GM21367 (cell line): Measurements from ENCODE around the gene FIP1L1.
A peak's percentile ranks its signal among the peaks of the same experiment; 100 is the strongest.
"Not testable (repeated sequence)": the region's sequence is repeated elsewhere in the genome, so short reads cannot be mapped to it uniquely, and the experiment has no call there.

Source experiments
- ATAC-seq: cut with Tn5 transposase; IDR thresholded peaks from one replicate; pipeline ENCODE4 v1.9.1; 2021; ENCODE audit not compliant: unreplicated experiment

Gene FIP1L1

GRCh38 chr4:53376900-53377299 is 541 bp upstream of the FIP1L1 start:
- no peak for ATAC-seq

GRCh38 chr4:53378171-53378482 is 686 bp downstream of the FIP1L1 start:
- ATAC-seq = peak; percentile 27

GRCh38 chr4:53380221-53380620 is 2.8 kb downstream of the FIP1L1 start:
- no peak for ATAC-seq

GRCh38 chr4:53409479-53409878 is 32.0 kb downstream of the FIP1L1 start:
- ATAC-seq = not testable (repeated sequence)

GRCh38 chr4:53419208-53419607 is 41.8 kb downstream of the FIP1L1 start:
- ATAC-seq = no peak

GRCh38 chr4:53421791-53422190 is 44.4 kb downstream of the FIP1L1 start:
- no peak for ATAC-seq

- no peak for ATAC-seq
These were observed 44.9 kb downstream of the FIP1L1 start for GRCh38 chr4:53422367-53422766.

- no peak for ATAC-seq
These were observed 46.8 kb downstream of the FIP1L1 start for GRCh38 chr4:53424280-53424679.

GRCh38 chr4:53427366-53427765 is 49.9 kb downstream of the FIP1L1 start:
- ATAC-seq = no peak

GRCh38 chr4:53431052-53431451 is 53.6 kb downstream of the FIP1L1 start:
- no peak for ATAC-seq

GRCh38 chr4:53432528-53433424 is 55.3 kb downstream of the FIP1L1 start:
- ATAC-seq = no peak

GRCh38 chr4:53436251-53436650 is 58.8 kb downstream of the FIP1L1 start:
- ATAC-seq = no peak

GRCh38 chr4:53441564-53441963 is 64.1 kb downstream of the FIP1L1 start:
- no peak for ATAC-seq

- no peak for ATAC-seq
These were observed 67.5 kb downstream of the FIP1L1 start for GRCh38 chr4:53444954-53445353.

- ATAC-seq = no peak
These were observed 73.3 kb downstream of the FIP1L1 start for GRCh38 chr4:53450773-53451172.

- no peak for ATAC-seq
These were observed 75.9 kb downstream of the FIP1L1 start for GRCh38 chr4:53453385-53453784.

- ATAC-seq = no peak
These were observed 78.3 kb downstream of the FIP1L1 start for GRCh38 chr4:53455766-53456165.

- no peak for ATAC-seq
These were observed 78.7 kb downstream of the FIP1L1 start for GRCh38 chr4:53456178-53456577.

GRCh38 chr4:53459548-53459947 is 82.1 kb downstream of the FIP1L1 start:
- no peak for ATAC-seq

- ATAC-seq = no peak
These were observed 83.8 kb downstream of the FIP1L1 start for GRCh38 chr4:53461244-53461643.

- ATAC-seq = no peak
These were observed 85.9 kb downstream of the FIP1L1 start for GRCh38 chr4:53463340-53463739.

GRCh38 chr4:53465281-53465680 is 87.8 kb downstream of the FIP1L1 start:
- no peak for ATAC-seq

GRCh38 chr4:53465891-53466290 is 88.5 kb downstream of the FIP1L1 start:
- ATAC-seq = no peak
